Measurements from ENCODE around the gene CAPN11. TPM values are rescaled to one million over a fixed set of nuclear protein-coding genes. Genes with fewer than 3 reads are reported as not detected.

CAPN11 gene
- total and polyA plus RNA-seq, 2 experiments from 2014 or later, result 1.1 to 1.7 TPM

DNA sequence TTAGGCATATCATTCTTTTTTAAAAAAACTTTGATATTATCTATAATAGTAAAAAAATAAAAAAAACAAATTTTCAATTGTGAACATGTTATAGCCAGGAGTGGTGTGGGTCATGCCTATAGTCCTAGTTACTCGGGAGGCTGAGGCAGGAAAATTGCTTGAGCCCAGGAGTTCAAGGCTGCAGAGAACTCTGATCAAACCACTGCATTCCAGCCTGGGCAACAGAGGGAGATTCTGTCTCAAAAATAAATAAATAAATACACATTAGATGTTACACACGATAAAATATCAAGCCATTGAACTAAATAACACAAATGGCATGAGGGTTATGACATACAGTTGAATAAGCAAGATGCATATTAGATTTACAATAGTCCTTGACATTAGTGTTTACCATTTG, 30.2 kb downstream of the CAPN11 start (continued):
- TF ChIP-seq EZH2phosphoT487 (IDR thresholded peaks at IDR 0.05; ENCODE audit: unreplicated experiment) (no peak), ZNF331 (CRISPR knock-in tag; IDR thresholded peaks at IDR 0.05; ENCODE audit: low read depth) (no peak)
- TF ChIP-seq, protein P1, sequence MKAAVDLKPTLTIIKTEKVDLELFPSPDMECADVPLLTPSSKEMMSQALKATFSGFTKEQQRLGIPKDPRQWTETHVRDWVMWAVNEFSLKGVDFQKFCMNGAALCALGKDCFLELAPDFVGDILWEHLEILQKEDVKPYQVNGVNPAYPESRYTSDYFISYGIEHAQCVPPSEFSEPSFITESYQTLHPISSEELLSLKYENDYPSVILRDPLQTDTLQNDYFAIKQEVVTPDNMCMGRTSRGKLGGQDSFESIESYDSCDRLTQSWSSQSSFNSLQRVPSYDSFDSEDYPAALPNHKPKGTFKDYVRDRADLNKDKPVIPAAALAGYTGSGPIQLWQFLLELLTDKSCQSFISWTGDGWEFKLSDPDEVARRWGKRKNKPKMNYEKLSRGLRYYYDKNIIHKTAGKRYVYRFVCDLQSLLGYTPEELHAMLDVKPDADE (IDR thresholded peaks at IDR 0.05), result no peak

DNA sequence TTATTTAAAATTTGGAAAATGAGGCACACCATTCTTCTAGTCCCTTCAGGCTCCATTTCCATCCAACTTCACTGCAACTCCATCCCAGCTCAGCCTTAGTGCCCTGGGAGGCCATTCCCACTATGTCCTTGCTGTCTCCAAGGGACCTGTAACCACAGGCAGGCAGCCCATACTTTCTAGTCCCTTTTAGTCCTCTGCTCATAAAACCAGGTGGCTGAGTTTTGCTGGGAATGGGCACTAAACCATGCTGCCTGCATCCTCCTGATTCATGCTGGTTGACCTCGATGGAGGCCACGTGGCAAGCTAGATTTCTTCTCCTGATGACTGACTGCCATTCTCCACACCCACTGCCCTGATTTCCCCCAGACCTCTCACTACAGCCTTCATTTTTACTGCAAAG, 30.6 kb downstream of the CAPN11 start:
- Histone ChIP-seq H3K9me2 (ENCODE audit: insufficient read depth) (no peaks in the 10 kb centered on the region), H3K27me3 (ENCODE audit: insufficient read depth) (no peaks in the 10 kb centered on the region), H2AFZ (peak overlapping the region; percentile 91), H3F3A (replicated peaks; ENCODE audit: low read depth) (0 out of 2 replicates have a peak, but pooled peaks cover 2% of the 10 kb centered on the region), H3K4me3 (no peak overlapping the region), H3K27ac (ENCODE audit: low read depth) (no peak overlapping the region), H4K20me1 (replicated peaks; ENCODE audit: insufficient read depth) (no peaks in the 10 kb centered on the region), H3K4me1 (ENCODE audit: insufficient read depth) (peaks cover 19% of the 10 kb centered on the region), H3K36me3 (ENCODE audit: insufficient read depth) (no peaks in the 10 kb centered on the region), H3K4me2 (no peak overlapping the region), H3K79me2 (replicated peaks; ENCODE audit: insufficient read depth) (no peaks in the 10 kb centered on the region)
- Mint-ChIP-seq H3K36me3 (ENCODE audit: low read depth) (no peaks in the 10 kb centered on the region), H3K9me3 (no peaks in the 10 kb centered on the region), H3K4me1 (peaks cover 26% of the 10 kb centered on the region), H3K4me3 (no peak overlapping the region), H3K27ac (no peak overlapping the region), H3K27me3 (ENCODE audit: insufficient read depth, low read depth, poor library complexity) (peaks cover 22% of the 10 kb centered on the region)
- DNase-seq (ENCODE audit: low spot score), result no peak
- ATAC-seq, result no peak
- TF ChIP-seq NANOG (IDR thresholded peaks at IDR 0.05; ENCODE audit: borderline replicate concordance) (no peak), POLR2AphosphoS5 (IDR thresholded peaks at IDR 0.05; ENCODE audit: low read depth) (no peak), EZH2phosphoT487 (IDR thresholded peaks at IDR 0.05; ENCODE audit: unreplicated experiment) (no peak), JUNB (IDR thresholded peaks at IDR 0.05; ENCODE audit: unreplicated experiment) (no peak), CREB1 (CRISPR knock-in tag; IDR thresholded peaks at IDR 0.05; ENCODE audit: low read depth) (no peak), STAT1 (IDR thresholded peaks at IDR 0.05; ENCODE audit: unreplicated experiment) (no peak), ZNF331 (CRISPR knock-in tag; IDR thresholded peaks at IDR 0.05; ENCODE audit: low read depth) (no peak), EZH2 (IDR thresholded peaks at IDR 0.05; ENCODE audit: low read depth, unreplicated experiment) (no peak)
- TF ChIP-seq, protein P2, sequence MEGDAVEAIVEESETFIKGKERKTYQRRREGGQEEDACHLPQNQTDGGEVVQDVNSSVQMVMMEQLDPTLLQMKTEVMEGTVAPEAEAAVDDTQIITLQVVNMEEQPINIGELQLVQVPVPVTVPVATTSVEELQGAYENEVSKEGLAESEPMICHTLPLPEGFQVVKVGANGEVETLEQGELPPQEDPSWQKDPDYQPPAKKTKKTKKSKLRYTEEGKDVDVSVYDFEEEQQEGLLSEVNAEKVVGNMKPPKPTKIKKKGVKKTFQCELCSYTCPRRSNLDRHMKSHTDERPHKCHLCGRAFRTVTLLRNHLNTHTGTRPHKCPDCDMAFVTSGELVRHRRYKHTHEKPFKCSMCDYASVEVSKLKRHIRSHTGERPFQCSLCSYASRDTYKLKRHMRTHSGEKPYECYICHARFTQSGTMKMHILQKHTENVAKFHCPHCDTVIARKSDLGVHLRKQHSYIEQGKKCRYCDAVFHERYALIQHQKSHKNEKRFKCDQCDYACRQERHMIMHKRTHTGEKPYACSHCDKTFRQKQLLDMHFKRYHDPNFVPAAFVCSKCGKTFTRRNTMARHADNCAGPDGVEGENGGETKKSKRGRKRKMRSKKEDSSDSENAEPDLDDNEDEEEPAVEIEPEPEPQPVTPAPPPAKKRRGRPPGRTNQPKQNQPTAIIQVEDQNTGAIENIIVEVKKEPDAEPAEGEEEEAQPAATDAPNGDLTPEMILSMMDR (conservative IDR thresholded peaks at IDR 0.05; ENCODE audit: low read depth in 2 of 2), result no peak
- TF ChIP-seq, protein P1 (IDR thresholded peaks at IDR 0.05), result no peak
- TF ChIP-seq, protein P3, sequence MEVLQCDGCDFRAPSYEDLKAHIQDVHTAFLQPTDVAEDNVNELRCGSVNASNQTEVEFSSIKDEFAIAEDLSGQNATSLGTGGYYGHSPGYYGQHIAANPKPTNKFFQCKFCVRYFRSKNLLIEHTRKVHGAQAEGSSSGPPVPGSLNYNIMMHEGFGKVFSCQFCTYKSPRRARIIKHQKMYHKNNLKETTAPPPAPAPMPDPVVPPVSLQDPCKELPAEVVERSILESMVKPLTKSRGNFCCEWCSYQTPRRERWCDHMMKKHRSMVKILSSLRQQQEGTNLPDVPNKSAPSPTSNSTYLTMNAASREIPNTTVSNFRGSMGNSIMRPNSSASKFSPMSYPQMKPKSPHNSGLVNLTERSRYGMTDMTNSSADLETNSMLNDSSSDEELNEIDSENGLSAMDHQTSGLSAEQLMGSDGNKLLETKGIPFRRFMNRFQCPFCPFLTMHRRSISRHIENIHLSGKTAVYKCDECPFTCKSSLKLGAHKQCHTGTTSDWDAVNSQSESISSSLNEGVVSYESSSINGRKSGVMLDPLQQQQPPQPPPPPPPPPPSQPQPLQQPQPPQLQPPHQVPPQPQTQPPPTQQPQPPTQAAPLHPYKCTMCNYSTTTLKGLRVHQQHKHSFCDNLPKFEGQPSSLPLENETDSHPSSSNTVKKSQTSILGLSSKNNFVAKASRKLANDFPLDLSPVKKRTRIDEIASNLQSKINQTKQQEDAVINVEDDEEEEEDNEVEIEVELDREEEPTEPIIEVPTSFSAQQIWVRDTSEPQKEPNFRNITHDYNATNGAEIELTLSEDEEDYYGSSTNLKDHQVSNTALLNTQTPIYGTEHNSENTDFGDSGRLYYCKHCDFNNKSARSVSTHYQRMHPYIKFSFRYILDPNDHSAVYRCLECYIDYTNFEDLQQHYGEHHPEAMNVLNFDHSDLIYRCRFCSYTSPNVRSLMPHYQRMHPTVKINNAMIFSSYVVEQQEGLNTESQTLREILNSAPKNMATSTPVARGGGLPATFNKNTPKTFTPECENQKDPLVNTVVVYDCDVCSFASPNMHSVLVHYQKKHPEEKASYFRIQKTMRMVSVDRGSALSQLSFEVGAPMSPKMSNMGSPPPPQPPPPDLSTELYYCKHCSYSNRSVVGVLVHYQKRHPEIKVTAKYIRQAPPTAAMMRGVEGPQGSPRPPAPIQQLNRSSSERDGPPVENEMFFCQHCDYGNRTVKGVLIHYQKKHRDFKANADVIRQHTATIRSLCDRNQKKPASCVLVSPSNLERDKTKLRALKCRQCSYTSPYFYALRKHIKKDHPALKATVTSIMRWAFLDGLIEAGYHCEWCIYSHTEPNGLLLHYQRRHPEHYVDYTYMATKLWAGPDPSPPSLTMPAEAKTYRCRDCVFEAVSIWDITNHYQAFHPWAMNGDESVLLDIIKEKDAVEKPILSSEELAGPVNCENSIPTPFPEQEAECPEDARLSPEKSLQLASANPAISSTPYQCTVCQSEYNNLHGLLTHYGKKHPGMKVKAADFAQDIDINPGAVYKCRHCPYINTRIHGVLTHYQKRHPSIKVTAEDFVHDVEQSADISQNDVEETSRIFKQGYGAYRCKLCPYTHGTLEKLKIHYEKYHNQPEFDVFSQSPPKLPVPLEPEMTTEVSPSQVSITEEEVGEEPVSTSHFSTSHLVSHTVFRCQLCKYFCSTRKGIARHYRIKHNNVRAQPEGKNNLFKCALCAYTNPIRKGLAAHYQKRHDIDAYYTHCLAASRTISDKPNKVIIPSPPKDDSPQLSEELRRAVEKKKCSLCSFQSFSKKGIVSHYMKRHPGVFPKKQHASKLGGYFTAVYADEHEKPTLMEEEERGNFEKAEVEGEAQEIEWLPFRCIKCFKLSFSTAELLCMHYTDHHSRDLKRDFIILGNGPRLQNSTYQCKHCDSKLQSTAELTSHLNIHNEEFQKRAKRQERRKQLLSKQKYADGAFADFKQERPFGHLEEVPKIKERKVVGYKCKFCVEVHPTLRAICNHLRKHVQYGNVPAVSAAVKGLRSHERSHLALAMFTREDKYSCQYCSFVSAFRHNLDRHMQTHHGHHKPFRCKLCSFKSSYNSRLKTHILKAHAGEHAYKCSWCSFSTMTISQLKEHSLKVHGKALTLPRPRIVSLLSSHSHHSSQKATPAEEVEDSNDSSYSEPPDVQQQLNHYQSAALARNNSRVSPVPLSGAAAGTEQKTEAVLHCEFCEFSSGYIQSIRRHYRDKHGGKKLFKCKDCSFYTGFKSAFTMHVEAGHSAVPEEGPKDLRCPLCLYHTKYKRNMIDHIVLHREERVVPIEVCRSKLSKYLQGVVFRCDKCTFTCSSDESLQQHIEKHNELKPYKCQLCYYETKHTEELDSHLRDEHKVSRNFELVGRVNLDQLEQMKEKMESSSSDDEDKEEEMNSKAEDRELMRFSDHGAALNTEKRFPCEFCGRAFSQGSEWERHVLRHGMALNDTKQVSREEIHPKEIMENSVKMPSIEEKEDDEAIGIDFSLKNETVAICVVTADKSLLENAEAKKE (CRISPR knock-in tag; IDR thresholded peaks at IDR 0.05), result no peak

All from GM23338 (cell line).